Gastroesophageal sphincter (tissue), 3 donors: ENCODE results near the gene NHEJ1.

Source experiments
- CTCF ChIP-seq, 4 experiments: fragments of 200-600 bp in 2 of 4; fragments of 450-650 bp in 2 of 4; sonication (generic) in 1 of 4; IDR thresholded peaks; one replicate each; pipeline ENCODE4 v1.5.1; 2017 to 2019; ENCODE audit warnings: antibody characterized with exemption in 4 of 4, mild to moderate bottlenecking in 2 of 4, moderate library complexity in 2 of 4
- EP300 ChIP-seq: sonication (generic); formaldehyde crosslinking; IDR thresholded peaks from one replicate; pipeline ENCODE4 v1.6.1; 2017; ENCODE audit warnings: antibody characterized with exemption, mild to moderate bottlenecking
- POLR2A ChIP-seq, 2 donors: fragments of 450-650 bp; IDR thresholded peaks; one replicate each; pipeline ENCODE4 v1.6.1; 2017; ENCODE audit warnings: antibody characterized with exemption in 2 of 2, mild to moderate bottlenecking in 2 of 2, moderate library complexity in 1 of 2
- POLR2AphosphoS5 ChIP-seq: sonication (generic); formaldehyde crosslinking; IDR thresholded peaks from one replicate; pipeline ENCODE4 v1.6.1; 2017; ENCODE audit warnings: antibody characterized with exemption

GRCh38 chr2:219120082-219120481 lies 40.5 kb downstream of the NHEJ1 start:
- no peak for TF ChIP-seq POLR2A (IDR thresholded peaks at IDR 0.05)
- no peak for TF ChIP-seq CTCF (IDR thresholded peaks at IDR 0.05)
- TF ChIP-seq POLR2AphosphoS5 = no peak
- no peak for TF ChIP-seq EP300
